ENCODE results near the gene UBQLN4.
A peak's percentile ranks its signal among the peaks of the same experiment; 100 is the strongest.
"Not testable (repeated sequence)": the region's sequence is repeated elsewhere in the genome, so short reads cannot be mapped to it uniquely, and the experiment has no call there.

The UBQLN4 gene

GRCh38 chr1:156074661-156075060, 21.1 kb upstream of the UBQLN4 start:
- H3K4me1 ChIP-seq = peaks cover 9% of the 10 kb centered on the region; the same call in 1 of the 2 replicates

GRCh38 chr1:156073740-156074139, 20.1 kb upstream of the UBQLN4 start:
- TF ChIP-seq CTCF (IDR thresholded peaks at IDR 0.05; ENCODE audit: low read depth, low read length) = no peak
- Histone ChIP-seq H3K4me3 (ENCODE audit: low read depth, low read length) (no peak overlapping the region), H3K27me3 (no peaks in the 10 kb centered on the region), H3K4me1 (peaks cover 9% of the 10 kb centered on the region; the same call in 1 of the 2 replicates), H3K9me3 (no peaks in the 10 kb centered on the region), H3K36me3 (peaks cover 35% of the 10 kb centered on the region)
- no peak for DNase-seq

More at GRCh38 chr1:156074661-156075060, 21.1 kb upstream of the UBQLN4 start:
- no peak for TF ChIP-seq CTCF (IDR thresholded peaks at IDR 0.05; ENCODE audit: low read depth, low read length)
- Histone ChIP-seq H3K4me3 (ENCODE audit: low read depth, low read length) (no peak overlapping the region), H3K36me3 (peaks cover 39% of the 10 kb centered on the region), H3K27me3 (no peaks in the 10 kb centered on the region), H3K9me3 (no peaks in the 10 kb centered on the region)
- no peak for DNase-seq

GRCh38 chr1:156073110-156073687, 19.6 kb upstream of the UBQLN4 start:
- peaks cover 9% of the 10 kb centered on the region; the same call in 1 of the 2 replicates for H3K4me1 ChIP-seq
- TF ChIP-seq CTCF (IDR thresholded peaks at IDR 0.05; ENCODE audit: low read depth, low read length) = no peak
- no peaks in the 10 kb centered on the region for H3K27me3 ChIP-seq
- H3K9me3 ChIP-seq = no peaks in the 10 kb centered on the region
- H3K36me3 ChIP-seq = peaks cover 35% of the 10 kb centered on the region
- no peak for DNase-seq
- no peak overlapping the region for H3K4me3 ChIP-seq (ENCODE audit: low read depth, low read length)

- no peak for DNase-seq
These were observed 18.7 kb upstream of the UBQLN4 start for GRCh38 chr1:156072251-156072650.

GRCh38 chr1:156071332-156071816, 17.8 kb upstream of the UBQLN4 start:
- not testable (repeated sequence) for H3K9me3 ChIP-seq; H3K4me3 ChIP-seq (ENCODE audit: low read depth, low read length); H3K27me3 ChIP-seq; H3K4me1 ChIP-seq; DNase-seq
- peaks cover 18% of the 10 kb centered on the region for H3K36me3 ChIP-seq

More at GRCh38 chr1:156072251-156072650, 18.7 kb upstream of the UBQLN4 start:
- H3K4me1 ChIP-seq = 0 out of 2 replicates have a peak, but pooled peaks cover 5% of the 10 kb centered on the region
- no peak overlapping the region for H3K4me3 ChIP-seq (ENCODE audit: low read depth, low read length)
- no peaks in the 10 kb centered on the region for H3K27me3 ChIP-seq
- peaks cover 27% of the 10 kb centered on the region for H3K36me3 ChIP-seq
- TF ChIP-seq CTCF (IDR thresholded peaks at IDR 0.05; ENCODE audit: low read depth, low read length) = no peak
- no peaks in the 10 kb centered on the region for H3K9me3 ChIP-seq

- Histone ChIP-seq H3K27me3 (no peaks in the 10 kb centered on the region), H3K4me1 (0 out of 2 replicates have a peak, but pooled peaks cover 7% of the 10 kb centered on the region), H3K36me3 (peaks cover 10% of the 10 kb centered on the region), H3K4me3 (ENCODE audit: low read depth, low read length) (no peak overlapping the region), H3K9me3 (no peaks in the 10 kb centered on the region)
- no peak for TF ChIP-seq CTCF (IDR thresholded peaks at IDR 0.05; ENCODE audit: low read depth, low read length)
- DNase-seq = peak; percentile 49
These were observed 16.9 kb upstream of the UBQLN4 start for GRCh38 chr1:156070548-156070947.
